ENCODE data around the gene EIF4E2.

The EIF4E2 gene

DNA sequence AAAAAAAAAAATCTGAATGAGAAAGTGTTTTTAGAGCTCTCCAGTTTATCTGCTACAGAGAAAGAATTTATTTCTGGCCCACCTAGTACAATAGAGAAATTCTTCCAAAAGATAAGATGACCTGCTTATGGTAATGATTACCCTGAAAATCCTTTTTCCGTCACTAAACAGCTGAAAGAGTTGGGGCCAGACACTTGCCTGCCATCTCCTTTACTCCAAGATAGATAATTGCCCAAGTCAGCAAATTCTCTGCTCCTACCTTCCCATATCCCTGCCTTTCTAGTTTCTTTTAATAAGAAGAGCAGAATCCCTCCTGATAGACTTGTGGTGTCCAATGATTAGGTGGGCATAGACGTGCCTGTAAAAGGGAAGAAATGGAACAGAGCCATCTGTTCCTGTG is 28.1 kb downstream of the EIF4E2 start:
- TF ChIP-seq, protein P1, sequence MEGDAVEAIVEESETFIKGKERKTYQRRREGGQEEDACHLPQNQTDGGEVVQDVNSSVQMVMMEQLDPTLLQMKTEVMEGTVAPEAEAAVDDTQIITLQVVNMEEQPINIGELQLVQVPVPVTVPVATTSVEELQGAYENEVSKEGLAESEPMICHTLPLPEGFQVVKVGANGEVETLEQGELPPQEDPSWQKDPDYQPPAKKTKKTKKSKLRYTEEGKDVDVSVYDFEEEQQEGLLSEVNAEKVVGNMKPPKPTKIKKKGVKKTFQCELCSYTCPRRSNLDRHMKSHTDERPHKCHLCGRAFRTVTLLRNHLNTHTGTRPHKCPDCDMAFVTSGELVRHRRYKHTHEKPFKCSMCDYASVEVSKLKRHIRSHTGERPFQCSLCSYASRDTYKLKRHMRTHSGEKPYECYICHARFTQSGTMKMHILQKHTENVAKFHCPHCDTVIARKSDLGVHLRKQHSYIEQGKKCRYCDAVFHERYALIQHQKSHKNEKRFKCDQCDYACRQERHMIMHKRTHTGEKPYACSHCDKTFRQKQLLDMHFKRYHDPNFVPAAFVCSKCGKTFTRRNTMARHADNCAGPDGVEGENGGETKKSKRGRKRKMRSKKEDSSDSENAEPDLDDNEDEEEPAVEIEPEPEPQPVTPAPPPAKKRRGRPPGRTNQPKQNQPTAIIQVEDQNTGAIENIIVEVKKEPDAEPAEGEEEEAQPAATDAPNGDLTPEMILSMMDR (IDR thresholded peaks at IDR 0.05; ENCODE audit: low read depth, low read length): no peak
- DNase-seq (ENCODE audit: extremely low read depth, low read depth): no peak

DNA sequence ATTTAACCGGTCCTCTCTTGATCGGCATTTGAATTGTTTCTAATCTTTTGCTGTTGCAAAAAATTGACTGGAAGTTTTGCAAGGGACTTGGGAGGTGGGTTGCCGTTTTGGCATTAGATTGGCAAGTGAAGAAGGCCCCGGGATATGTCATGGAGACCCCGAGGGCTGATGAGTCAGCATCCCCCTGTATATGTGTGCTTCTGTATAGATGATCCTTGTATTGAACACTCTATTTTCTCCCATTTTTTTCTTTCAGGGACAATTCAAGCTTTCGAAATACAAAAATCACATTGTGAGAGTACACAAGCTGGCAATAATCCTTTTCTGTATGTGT is 30.1 kb downstream of the EIF4E2 start:
- DNase-seq (ENCODE audit: extremely low read depth, low read depth): no peak
- TF ChIP-seq, protein P1 (IDR thresholded peaks at IDR 0.05; ENCODE audit: low read depth, low read length): no peak

DNA sequence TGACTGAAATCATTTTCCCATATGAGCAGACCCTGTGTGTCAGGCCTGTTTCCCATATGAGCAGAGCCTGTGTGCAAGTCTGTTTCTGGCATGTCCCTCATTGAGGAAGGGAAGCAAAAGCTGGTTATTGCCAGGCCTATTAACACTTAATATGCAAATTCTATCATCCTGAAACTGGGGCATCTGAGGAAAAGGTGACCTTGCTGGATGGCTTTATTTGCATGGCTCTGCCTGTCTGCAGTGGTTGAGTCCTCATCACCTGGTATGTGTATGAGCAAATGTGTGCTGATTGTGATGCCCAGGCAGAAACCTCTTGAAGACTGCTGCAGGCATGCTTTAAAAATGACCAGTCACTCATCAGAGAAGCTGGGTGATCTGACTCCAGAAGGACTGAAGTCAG is 31.2 kb downstream of the EIF4E2 start:
- TF ChIP-seq, protein P1 (IDR thresholded peaks at IDR 0.05; ENCODE audit: low read depth, low read length): no peak
- no peak for DNase-seq (ENCODE audit: extremely low read depth, low read depth)

DNA sequence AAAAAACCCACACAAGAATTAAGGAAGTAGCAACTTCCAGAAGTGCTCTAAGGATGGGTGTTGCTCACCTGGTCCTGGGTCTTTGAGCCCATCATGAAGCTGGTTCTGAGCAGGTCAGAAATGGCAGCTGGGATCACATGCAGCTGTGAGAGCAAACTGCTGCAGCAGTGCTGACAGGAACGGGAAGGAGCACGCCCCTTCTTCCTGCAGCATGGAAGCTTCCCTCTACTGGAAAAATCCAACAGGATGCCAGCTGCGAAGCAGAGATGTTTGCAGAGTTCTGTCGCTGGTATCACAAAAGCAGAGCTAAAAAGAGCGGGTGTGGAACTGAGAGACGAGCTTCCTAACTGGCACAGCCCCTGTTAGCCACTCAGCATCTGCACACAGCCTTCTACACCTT is 33.7 kb downstream of the EIF4E2 start:
- TF ChIP-seq, protein P1 (IDR thresholded peaks at IDR 0.05; ENCODE audit: low read depth, low read length): no peak
- no peak for DNase-seq (ENCODE audit: extremely low read depth, low read depth)

DNA sequence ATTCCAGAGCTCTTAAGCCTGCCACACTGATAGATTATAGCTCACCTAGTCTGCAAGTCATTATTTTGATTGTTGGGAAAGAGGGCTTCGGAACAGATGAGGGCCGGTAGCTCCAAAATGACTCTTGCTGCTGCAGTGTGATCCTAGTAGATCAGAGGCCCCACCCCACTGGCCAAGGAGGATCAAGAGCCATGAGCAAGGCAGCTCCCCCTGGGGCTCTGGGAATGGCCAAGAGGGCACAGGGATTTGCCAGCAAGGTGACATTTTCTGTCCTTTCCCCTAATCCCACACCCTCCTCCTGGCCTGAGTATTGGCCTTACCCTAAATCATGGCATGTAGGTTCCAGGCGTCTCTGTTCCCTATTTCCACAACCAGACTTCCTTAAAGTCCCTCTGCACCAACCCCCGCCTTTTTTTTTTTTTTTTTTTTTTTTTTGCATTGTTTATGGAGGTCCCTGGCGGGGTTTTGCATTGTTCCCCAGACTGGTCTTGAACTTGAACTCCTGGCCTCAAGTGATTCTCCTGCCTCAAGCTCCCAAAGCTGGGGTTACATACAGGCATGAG is 36.5 kb downstream of the EIF4E2 start:
- TF ChIP-seq, protein P1 (IDR thresholded peaks at IDR 0.05; ENCODE audit: low read depth, low read length): no peak
- DNase-seq (ENCODE audit: extremely low read depth, low read depth): no peak

DNA sequence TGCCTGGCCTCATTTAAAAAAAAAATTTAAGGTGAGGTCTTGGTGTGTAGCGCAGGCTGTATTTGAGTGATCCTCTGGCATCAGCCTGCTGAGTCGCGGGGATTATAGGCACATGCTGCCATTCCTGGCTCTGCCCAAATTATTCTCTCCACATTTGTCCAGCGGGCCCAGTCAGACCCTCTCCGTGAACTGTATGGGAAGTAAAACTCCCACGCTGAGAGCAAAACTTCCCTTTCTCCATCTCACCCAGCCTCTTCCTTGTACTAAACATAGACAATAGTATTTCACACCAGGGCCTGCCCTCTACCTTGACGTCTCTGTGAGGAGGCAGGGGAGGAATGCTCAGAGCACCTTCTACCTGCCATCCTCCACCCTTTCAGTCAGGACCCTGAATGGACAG is 37.0 kb downstream of the EIF4E2 start:
- TF ChIP-seq, protein P1 (IDR thresholded peaks at IDR 0.05; ENCODE audit: low read depth, low read length): no peak
- DNase-seq (ENCODE audit: extremely low read depth, low read depth): no peak

DNA sequence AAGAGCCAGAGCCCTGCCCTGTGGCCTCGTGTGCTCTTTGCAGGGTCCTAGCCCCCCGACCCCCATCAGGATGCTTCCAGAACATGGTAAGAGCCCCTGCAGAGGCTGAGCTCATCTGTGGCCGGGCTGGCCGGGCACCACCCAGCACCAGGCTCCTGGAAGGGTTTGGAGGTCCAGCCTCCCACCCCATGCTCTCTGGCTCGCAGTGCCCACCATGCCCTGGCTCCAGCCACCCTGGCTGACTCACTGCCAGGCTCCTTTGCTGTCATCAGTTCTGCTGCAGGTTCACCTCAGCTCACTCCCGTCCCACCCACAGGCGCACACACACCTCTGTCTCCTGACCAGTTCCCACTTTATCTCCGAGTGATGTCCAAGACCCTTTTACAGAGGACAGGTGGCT is 37.5 kb downstream of the EIF4E2 start:
- no peak for DNase-seq (ENCODE audit: extremely low read depth, low read depth)
- TF ChIP-seq, protein P1 (IDR thresholded peaks at IDR 0.05; ENCODE audit: low read depth, low read length): no peak

Measured in AG09319 (cell line).